ENCODE measurements around the gene ZFPM1. TPM values are rescaled to one million over a fixed set of nuclear protein-coding genes. Genes with fewer than 3 reads are reported as not detected.
A peak's percentile ranks its signal among the peaks of the same experiment; 100 is the strongest.

ZFPM1 gene
- total RNA-seq, 1 donor from 2014 or later = 0.79 TPM

- FAIRE-seq = peak; percentile 32
- Histone ChIP-seq H3K27me3 (ENCODE audit: control insufficient read depth, insufficient read depth, low read length) (peaks cover 2% of the 10 kb centered on the region), H3K36me3 (ENCODE audit: control insufficient read depth, insufficient read depth, low read length) (no peaks in the 10 kb centered on the region), H3K4me3 (ENCODE audit: low read depth, low read length) (no peak overlapping the region)
- TF ChIP-seq, protein P1, sequence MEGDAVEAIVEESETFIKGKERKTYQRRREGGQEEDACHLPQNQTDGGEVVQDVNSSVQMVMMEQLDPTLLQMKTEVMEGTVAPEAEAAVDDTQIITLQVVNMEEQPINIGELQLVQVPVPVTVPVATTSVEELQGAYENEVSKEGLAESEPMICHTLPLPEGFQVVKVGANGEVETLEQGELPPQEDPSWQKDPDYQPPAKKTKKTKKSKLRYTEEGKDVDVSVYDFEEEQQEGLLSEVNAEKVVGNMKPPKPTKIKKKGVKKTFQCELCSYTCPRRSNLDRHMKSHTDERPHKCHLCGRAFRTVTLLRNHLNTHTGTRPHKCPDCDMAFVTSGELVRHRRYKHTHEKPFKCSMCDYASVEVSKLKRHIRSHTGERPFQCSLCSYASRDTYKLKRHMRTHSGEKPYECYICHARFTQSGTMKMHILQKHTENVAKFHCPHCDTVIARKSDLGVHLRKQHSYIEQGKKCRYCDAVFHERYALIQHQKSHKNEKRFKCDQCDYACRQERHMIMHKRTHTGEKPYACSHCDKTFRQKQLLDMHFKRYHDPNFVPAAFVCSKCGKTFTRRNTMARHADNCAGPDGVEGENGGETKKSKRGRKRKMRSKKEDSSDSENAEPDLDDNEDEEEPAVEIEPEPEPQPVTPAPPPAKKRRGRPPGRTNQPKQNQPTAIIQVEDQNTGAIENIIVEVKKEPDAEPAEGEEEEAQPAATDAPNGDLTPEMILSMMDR (IDR thresholded peaks at IDR 0.05; ENCODE audit: insufficient read depth, low read length, severe bottlenecking) = no peak
- no peak for DNase-seq (ENCODE audit: low read depth)
These were observed 68.6 kb downstream of the ZFPM1 start for GRCh38 chr16:88521674-88522073.

GRCh38 chr16:88522276-88522949, 69.3 kb downstream of the ZFPM1 start:
- no peaks in the 10 kb centered on the region for H3K36me3 ChIP-seq (ENCODE audit: control insufficient read depth, insufficient read depth, low read length)
- DNase-seq (ENCODE audit: low read depth) = no peak
- peaks cover 2% of the 10 kb centered on the region for H3K27me3 ChIP-seq (ENCODE audit: control insufficient read depth, insufficient read depth, low read length)
- H3K4me3 ChIP-seq (ENCODE audit: low read depth, low read length) = no peak overlapping the region
- FAIRE-seq = no peak
- TF ChIP-seq, protein P1 (IDR thresholded peaks at IDR 0.05; ENCODE audit: insufficient read depth, low read length, severe bottlenecking) = no peak

GRCh38 chr16:88523309-88524161, 70.5 kb downstream of the ZFPM1 start:
- FAIRE-seq = no peak

GRCh38 chr16:88524274-88524972, 71.3 kb downstream of the ZFPM1 start:
- Histone ChIP-seq H3K27me3 (ENCODE audit: control insufficient read depth, insufficient read depth, low read length) (peaks cover 2% of the 10 kb centered on the region), H3K4me3 (ENCODE audit: low read depth, low read length) (no peak overlapping the region), H3K36me3 (ENCODE audit: control insufficient read depth, insufficient read depth, low read length) (no peaks in the 10 kb centered on the region)
- no peak for DNase-seq (ENCODE audit: low read depth)
- no peak for FAIRE-seq
- TF ChIP-seq, protein P1 (IDR thresholded peaks at IDR 0.05; ENCODE audit: insufficient read depth, low read length, severe bottlenecking) = no peak

More at GRCh38 chr16:88523309-88524161, 70.5 kb downstream of the ZFPM1 start:
- Histone ChIP-seq H3K4me3 (ENCODE audit: low read depth, low read length) (no peak overlapping the region), H3K36me3 (ENCODE audit: control insufficient read depth, insufficient read depth, low read length) (no peaks in the 10 kb centered on the region), H3K27me3 (ENCODE audit: control insufficient read depth, insufficient read depth, low read length) (peaks cover 2% of the 10 kb centered on the region)
- TF ChIP-seq, protein P1 (IDR thresholded peaks at IDR 0.05; ENCODE audit: insufficient read depth, low read length, severe bottlenecking) = no peak
- DNase-seq (ENCODE audit: low read depth) = no peak

GRCh38 chr16:88524973-88525662, 72.0 kb downstream of the ZFPM1 start:
- no peak for DNase-seq (ENCODE audit: low read depth)
- H3K4me3 ChIP-seq (ENCODE audit: low read depth, low read length) = no peak overlapping the region
- peak; percentile 83 for FAIRE-seq
- TF ChIP-seq, protein P1 (IDR thresholded peaks at IDR 0.05; ENCODE audit: insufficient read depth, low read length, severe bottlenecking) = no peak
- H3K27me3 ChIP-seq (ENCODE audit: control insufficient read depth, insufficient read depth, low read length) = peaks cover 2% of the 10 kb centered on the region
- no peaks in the 10 kb centered on the region for H3K36me3 ChIP-seq (ENCODE audit: control insufficient read depth, insufficient read depth, low read length)

All from bronchial epithelial cell (primary cell).